Astrocyte (in vitro differentiated cells and primary cell): Measurements from ENCODE around the gene ETV1. TPM values are rescaled to one million over a fixed set of nuclear protein-coding genes. Genes with fewer than 3 reads are reported as not detected.

ENCODE experiments used
- DNase-seq: peaks from one replicate; pipeline ENCODE4 v3.0.0-alpha.2; 2010; ENCODE audit warnings: low read depth
- FAIRE-seq: peaks from 2 replicates; lab custom pipeline; 2011; peaks lifted over from hg19 to GRCh38; lab: Jason Lieb, UNC
- H2AFZ ChIP-seq: 2 replicates; pipeline ENCODE4 v1.6.0; 2012; ENCODE audit warnings: low read depth, low read length, inconsistent platforms
- H3K27ac ChIP-seq: 2 replicates; pipeline ENCODE4 v1.5.1; 2011; ENCODE audit warnings: low read depth, low read length, inconsistent platforms
- H3K27me3 ChIP-seq: 2 replicates; pipeline ENCODE4 v1.6.0; 2011; ENCODE audit warnings: low read length, inconsistent platforms; ENCODE audit not compliant: insufficient read depth
- H3K36me3 ChIP-seq: 2 replicates; pipeline ENCODE4 v1.5.1; 2011; ENCODE audit warnings: low read length, inconsistent platforms; ENCODE audit not compliant: insufficient read depth
- H3K4me1 ChIP-seq: 2 replicates; pipeline ENCODE4 v1.5.1; 2011; ENCODE audit warnings: low read length, inconsistent platforms; ENCODE audit not compliant: insufficient read depth
- H3K4me2 ChIP-seq: 2 replicates; pipeline ENCODE4 v1.6.0; 2012; ENCODE audit warnings: low read length, inconsistent platforms
- H3K4me3 ChIP-seq: 2 replicates; pipeline ENCODE4 v1.5.1; 2011; ENCODE audit warnings: low read depth, mild to moderate bottlenecking, low read length, inconsistent platforms; ENCODE audit not compliant: insufficient read depth
- H3K79me2 ChIP-seq: 2 replicates; pipeline ENCODE4 v1.6.0; 2012; ENCODE audit warnings: mild to moderate bottlenecking, low read length, inconsistent platforms; ENCODE audit not compliant: insufficient read depth
- H3K9ac ChIP-seq: 2 replicates; pipeline ENCODE4 v1.6.0; 2012; ENCODE audit warnings: mild to moderate bottlenecking, low read length, inconsistent platforms
- H3K9me3 ChIP-seq: 2 replicates; pipeline ENCODE4 v1.5.1; 2012; ENCODE audit warnings: low read depth, mild to moderate bottlenecking, low read length, inconsistent platforms; ENCODE audit not compliant: insufficient read depth
- H4K20me1 ChIP-seq: 2 replicates; pipeline ENCODE4 v1.6.0; 2012; ENCODE audit warnings: low read length, inconsistent platforms; ENCODE audit not compliant: insufficient read depth
- H3K27ac Mint-ChIP-seq: one replicate; pipeline ENCODE4 v1.8.0; 2021; ENCODE audit warnings: mild to moderate bottlenecking, mixed read lengths; ENCODE audit not compliant: unreplicated experiment
- H3K27me3 Mint-ChIP-seq: one replicate; pipeline ENCODE4 v1.8.0; 2021; ENCODE audit warnings: low read depth, mixed read lengths; ENCODE audit not compliant: unreplicated experiment
- H3K36me3 Mint-ChIP-seq: one replicate; pipeline ENCODE4 v1.8.0; 2021; ENCODE audit warnings: low read depth, mixed read lengths; ENCODE audit not compliant: unreplicated experiment
- H3K4me1 Mint-ChIP-seq: one replicate; pipeline ENCODE4 v1.8.0; 2021; ENCODE audit warnings: low read depth, mixed read lengths; ENCODE audit not compliant: unreplicated experiment
- H3K4me3 Mint-ChIP-seq: one replicate; pipeline ENCODE4 v1.8.0; 2021; ENCODE audit warnings: mild to moderate bottlenecking, moderate library complexity, mixed read lengths; ENCODE audit not compliant: unreplicated experiment
- H3K9me3 Mint-ChIP-seq: one replicate; pipeline ENCODE4 v1.8.0; 2021; ENCODE audit warnings: mild to moderate bottlenecking, mixed read lengths; ENCODE audit not compliant: unreplicated experiment
- CTCF ChIP-seq: IDR thresholded peaks from 2 replicates; pipeline ENCODE4 v1.5.1; 2011; ENCODE audit warnings: low read depth, mild to moderate bottlenecking, inconsistent platforms, low read length, moderate library complexity; ENCODE audit not compliant: insufficient read depth
- EZH2 ChIP-seq: IDR thresholded peaks from 2 replicates; pipeline ENCODE4 v1.6.1; 2012; ENCODE audit warnings: mild to moderate bottlenecking, low read length, inconsistent platforms; ENCODE audit not compliant: insufficient read depth
- total RNA-seq: library from RNA; stranded (reverse); gene quantifications from 2 replicates; pipeline ENCODE4 v1.2.1, GENCODE V29; 2021

The ETV1 gene
- total RNA-seq, 1 donor from 2014 or later, result 12.6 TPM

GRCh38 chr7:13965077-13965476, 24.4 kb downstream of the ETV1 start:
- Histone ChIP-seq H3K27ac (no peak overlapping the region), H3K4me1 (peaks cover 3% of the 10 kb centered on the region), H3K9me3 (no peaks in the 10 kb centered on the region), H3K79me2 (no peaks in the 10 kb centered on the region), H3K9ac (no peak overlapping the region), H3K27me3 (no peaks in the 10 kb centered on the region), H2AFZ (no peak overlapping the region), H3K4me2 (no peak overlapping the region), H3K4me3 (no peak overlapping the region), H4K20me1 (no peaks in the 10 kb centered on the region), H3K36me3 (no peaks in the 10 kb centered on the region)
- DNase-seq (no peak), FAIRE-seq (no peak)
- Mint-ChIP-seq H3K9me3 (no peaks in the 10 kb centered on the region), H3K36me3 (no peaks in the 10 kb centered on the region), H3K27me3 (no peaks in the 10 kb centered on the region), H3K27ac (no peak overlapping the region), H3K4me1 (no peaks in the 10 kb centered on the region), H3K4me3 (no peak overlapping the region)
- TF ChIP-seq EZH2 (no peak), CTCF (no peak)

DNA sequence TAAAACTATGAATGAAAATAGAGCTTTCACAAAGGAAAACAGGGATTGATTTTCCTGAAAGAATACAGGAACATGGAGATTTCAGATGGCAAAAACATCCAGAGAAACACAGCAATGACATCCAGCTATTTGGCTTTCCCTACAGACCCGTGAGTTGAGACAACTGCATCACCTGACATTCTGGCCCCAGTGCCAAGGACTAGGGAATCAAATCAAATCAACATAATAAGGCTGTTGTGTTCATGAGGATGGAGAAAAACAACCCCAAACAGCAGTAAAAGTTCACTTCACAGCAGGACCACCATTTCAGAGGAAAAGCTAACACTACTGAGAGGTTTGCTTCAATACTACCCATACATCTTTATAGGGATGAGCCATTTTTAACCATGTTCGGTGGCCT, 25.5 kb downstream of the ETV1 start:
- Histone ChIP-seq H3K4me2 (no peak overlapping the region), H3K27ac (no peak overlapping the region), H3K9ac (no peak overlapping the region), H4K20me1 (no peaks in the 10 kb centered on the region), H3K4me1 (peaks cover 3% of the 10 kb centered on the region), H3K36me3 (no peaks in the 10 kb centered on the region), H3K27me3 (no peaks in the 10 kb centered on the region), H2AFZ (no peak overlapping the region), H3K4me3 (no peak overlapping the region), H3K9me3 (no peaks in the 10 kb centered on the region), H3K79me2 (no peaks in the 10 kb centered on the region)
- no peaks in the 10 kb centered on the region for H3K36me3 Mint-ChIP-seq
- no peak for FAIRE-seq
- no peaks in the 10 kb centered on the region for H3K9me3 Mint-ChIP-seq
- H3K4me3 Mint-ChIP-seq, result no peak overlapping the region
- no peak for DNase-seq
- H3K27me3 Mint-ChIP-seq, result no peaks in the 10 kb centered on the region
- H3K4me1 Mint-ChIP-seq, result no peaks in the 10 kb centered on the region
- TF ChIP-seq EZH2 (no peak), CTCF (no peak)
- no peak overlapping the region for H3K27ac Mint-ChIP-seq

DNA sequence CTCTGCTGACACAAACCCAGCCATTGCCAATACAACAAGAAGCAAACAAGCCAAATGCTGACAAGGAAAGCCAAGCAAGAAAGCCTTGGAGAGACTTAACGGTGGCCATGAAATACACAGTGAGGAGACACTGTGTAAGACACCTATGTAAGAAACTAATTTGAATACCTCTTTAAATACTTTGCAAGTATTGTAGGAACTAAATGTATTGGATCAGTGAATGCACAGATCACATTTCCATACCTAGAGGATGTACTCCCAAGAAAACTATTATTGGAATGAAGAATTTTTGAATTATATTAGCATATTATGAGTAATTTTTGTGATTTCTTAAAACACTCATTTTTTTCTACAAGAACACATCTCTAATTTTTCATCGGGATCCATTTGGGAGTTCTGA, 34.0 kb downstream of the ETV1 start:
- Mint-ChIP-seq H3K4me1 (no peaks in the 10 kb centered on the region), H3K27me3 (no peaks in the 10 kb centered on the region), H3K36me3 (no peaks in the 10 kb centered on the region), H3K4me3 (no peak overlapping the region), H3K27ac (no peak overlapping the region), H3K9me3 (no peaks in the 10 kb centered on the region)
- Histone ChIP-seq H3K9ac (no peak overlapping the region), H3K27me3 (no peaks in the 10 kb centered on the region), H2AFZ (no peak overlapping the region), H3K4me3 (no peak overlapping the region), H3K27ac (no peak overlapping the region), H3K4me2 (no peak overlapping the region), H3K4me1 (no peaks in the 10 kb centered on the region), H3K79me2 (no peaks in the 10 kb centered on the region), H3K36me3 (no peaks in the 10 kb centered on the region), H4K20me1 (no peaks in the 10 kb centered on the region), H3K9me3 (no peaks in the 10 kb centered on the region)
- DNase-seq (no peak), FAIRE-seq (no peak)
- no peak for TF ChIP-seq EZH2
- TF ChIP-seq CTCF, result no peak
